Activated B cell treated with CpG ODN at 0.5 μM for 24 hours (primary cell): ENCODE data around the gene NF1. TPM values are rescaled to one million over a fixed set of nuclear protein-coding genes. Genes with fewer than 3 reads are reported as not detected.

Experiments
- ATAC-seq: fragments of 200-7000 bp; cut with Tn5 transposase; one replicate; pipeline ENCODE4 v1.10.0; 2021; ENCODE audit warnings: low read depth, mild to moderate bottlenecking, moderate library complexity
- CTCF ChIA-PET: fragments of 350-600 bp; sonication (Branson Sonifier 250); formaldehyde crosslinking; loops from one replicate; lab custom pipeline; 2021; ENCODE audit warnings: antibody characterized with exemption; lab: Charles Lee
- POLR2A ChIA-PET: fragments of 350-600 bp; sonication (Branson Sonifier 250); formaldehyde crosslinking; loops from one replicate; lab custom pipeline; 2021; ENCODE audit warnings: antibody characterized with exemption; lab: Charles Lee
- DNase-seq: peaks from one replicate; pipeline ENCODE4 v3.0.0; 2022
- H3K27ac Mint-ChIP-seq: one replicate; pipeline ENCODE4 v1.8.0; 2020; ENCODE audit warnings: mixed read lengths
- H3K27me3 Mint-ChIP-seq: one replicate; pipeline ENCODE4 v1.8.0; 2021; ENCODE audit warnings: mixed read lengths
- H3K36me3 Mint-ChIP-seq: one replicate; pipeline ENCODE4 v1.8.0; 2021; ENCODE audit warnings: low read depth, mixed read lengths
- H3K4me1 Mint-ChIP-seq: one replicate; pipeline ENCODE4 v1.8.0; 2021; ENCODE audit warnings: mixed read lengths
- H3K4me3 Mint-ChIP-seq: one replicate; pipeline ENCODE4 v1.8.0; 2020; ENCODE audit warnings: mild to moderate bottlenecking, mixed read lengths
- H3K9me3 Mint-ChIP-seq: one replicate; pipeline ENCODE4 v1.8.0; 2020; ENCODE audit warnings: mixed read lengths
- CTCF ChIP-seq: fragments of 200-600 bp; IDR thresholded peaks from one replicate; pipeline ENCODE4 v1.8.0; 2022; ENCODE audit warnings: antibody characterized with exemption, mild to moderate bottlenecking
- intact Hi-C: fragments of 100-400 bp; cut with micrococcal nuclease; formaldehyde crosslinking; loops from one replicate; pipeline ENCODE4 v1.15.1; 2024
- total RNA-seq: library from RNA; stranded (reverse); gene quantifications from 2 replicates; pipeline ENCODE4 v1.2.3, GENCODE V29; 2022

NF1 gene
- total RNA-seq, 1 donor from 2014 or later: 27.4 TPM

GRCh38 chr17:31391496-31391949 lies 296.7 kb downstream of the NF1 start, which contains the start of gene RAB11FIP4:
TSS of gene RAB11FIP4 (plus strand) at chr17:31391675. CDS start at chr17:31391853, 178 bp downstream.
- POLR2A ChIA-PET: no interaction called here
- peaks cover 43% of the 10 kb centered on the region for H3K27me3 Mint-ChIP-seq
- peak; percentile 18 for DNase-seq
- intact Hi-C loops: loop anchor here (5.0 kb wide), 1 partner anchor 116 kb away; no protein-coding TSS in a partner anchor
- no peaks in the 10 kb centered on the region for H3K9me3 Mint-ChIP-seq
- ATAC-seq: peak; percentile 56
- no peak for TF ChIP-seq CTCF
- peaks cover 15% of the 10 kb centered on the region for H3K4me1 Mint-ChIP-seq
- CTCF ChIA-PET: no interaction called here
- peak within 1 kb of the TSS; percentile 73 for H3K4me3 Mint-ChIP-seq
- no peak within 1 kb of the TSS for H3K27ac Mint-ChIP-seq
- no peaks in the 10 kb centered on the region for H3K36me3 Mint-ChIP-seq

GRCh38 chr17:31392002-31392855 lies 297.5 kb downstream of the NF1 start:
- Mint-ChIP-seq H3K4me1 (peaks cover 15% of the 10 kb centered on the region), H3K27me3 (peaks cover 49% of the 10 kb centered on the region), H3K36me3 (no peaks in the 10 kb centered on the region), H3K4me3 (peak overlapping the region; percentile 70), H3K9me3 (no peaks in the 10 kb centered on the region), H3K27ac (no peak overlapping the region)
- DNase-seq (peak; percentile 25), ATAC-seq (peak; percentile 32)
- POLR2A ChIA-PET: interaction anchor here (0.6 kb wide), 1 partner anchor 81 kb away, joined by 3 read pairs; no protein-coding TSS in a partner anchor
- no peak for TF ChIP-seq CTCF
- CTCF ChIA-PET: no interaction called here
- intact Hi-C loops: loop anchor here (5.0 kb wide), 1 partner anchor 115 kb away; no protein-coding TSS in a partner anchor

- DNase-seq (peak; percentile 7), ATAC-seq (no peak)
- no peaks in the 10 kb centered on the region for H3K9me3 Mint-ChIP-seq
- POLR2A ChIA-PET: no interaction called here
- CTCF ChIA-PET: interaction anchor here (1.1 kb wide), 1 partner anchor 44 kb away, joined by 4 read pairs; no protein-coding TSS in a partner anchor
- peaks cover 52% of the 10 kb centered on the region for H3K27me3 Mint-ChIP-seq
- H3K36me3 Mint-ChIP-seq: no peaks in the 10 kb centered on the region
- TF ChIP-seq CTCF: no peak
- no peak overlapping the region for H3K27ac Mint-ChIP-seq
- intact Hi-C loops: loop anchor here (5.0 kb wide), 1 partner anchor 114 kb away; no protein-coding TSS in a partner anchor
- peak overlapping the region; percentile 70 for H3K4me3 Mint-ChIP-seq
- H3K4me1 Mint-ChIP-seq: peaks cover 15% of the 10 kb centered on the region
Measured at GRCh38 chr17:31392856-31393748, 298.3 kb downstream of the NF1 start.

GRCh38 chr17:31393749-31394146 lies 299.0 kb downstream of the NF1 start:
- Mint-ChIP-seq H3K27me3 (peaks cover 51% of the 10 kb centered on the region), H3K9me3 (no peaks in the 10 kb centered on the region), H3K36me3 (no peaks in the 10 kb centered on the region), H3K4me1 (peaks cover 15% of the 10 kb centered on the region), H3K4me3 (peak overlapping the region; percentile 21), H3K27ac (no peak overlapping the region)
- intact Hi-C loops: loop anchor here (5.0 kb wide), 1 partner anchor 114 kb away; no protein-coding TSS in a partner anchor
- CTCF ChIA-PET: interaction anchor here (1.1 kb wide), 1 partner anchor 44 kb away, joined by 4 read pairs; no protein-coding TSS in a partner anchor
- ATAC-seq: no peak
- DNase-seq: no peak
- no peak for TF ChIP-seq CTCF
- POLR2A ChIA-PET: no interaction called here
